K562 (cell line): ENCODE measurements around the gene SPEM1. TPM values are rescaled to one million over a fixed set of nuclear protein-coding genes. Genes with fewer than 3 reads are reported as not detected.
A peak's percentile ranks its signal among the peaks of the same experiment; 100 is the strongest.

Source experiments
- CXXC5 ChIP-seq: fragments of 250-450 bp; sonication (Bioruptor Pico); IDR thresholded peaks from 2 replicates; pipeline ENCODE4 v1.8.0; 2022; ENCODE audit warnings: inconsistent platforms, mild to moderate bottlenecking, moderate library complexity
- MAZ ChIP-seq, 2 experiments: fragments of 450-650 bp in 1 of 2; sonication (generic) in 1 of 2; formaldehyde crosslinking; IDR thresholded peaks in 1 of 2; conservative IDR thresholded peaks in 1 of 2; 2 replicates each; pipeline versions ENCODE4 v1.4.0 to v1.5.0; 2020; ENCODE audit warnings: mild to moderate bottlenecking in 1 of 2, missing genetic modification reagents in 1 of 2
- RBFOX2 ChIP-seq: fragments of 200-400 bp; formaldehyde crosslinking; IDR thresholded peaks from 2 replicates; pipeline ENCODE4 v1.6.1; 2017; ENCODE audit warnings: low read depth, mild to moderate bottlenecking, low read length, moderate library complexity
- SRSF9 ChIP-seq: fragments of 200-400 bp; formaldehyde crosslinking; IDR thresholded peaks from 2 replicates; pipeline ENCODE4 v1.6.1; 2017; ENCODE audit warnings: low read depth, low read length, borderline replicate concordance
- TAF15 ChIP-seq: fragments of 200-400 bp; formaldehyde crosslinking; IDR thresholded peaks from 2 replicates; pipeline ENCODE4 v1.6.1; 2017; ENCODE audit warnings: mild to moderate bottlenecking, low read depth, low read length, moderate library complexity
- ZNF316 ChIP-seq: fragments of 450-650 bp; IDR thresholded peaks from 2 replicates; pipeline ENCODE4 v1.6.1; 2016
- ZNF445 ChIP-seq: fragments of 250-450 bp; sonication (Bioruptor Pico); IDR thresholded peaks from 2 replicates; pipeline ENCODE4 v1.4.0; 2020; ENCODE audit warnings: low read depth, mild to moderate bottlenecking, moderate library complexity
- ZNF512 ChIP-seq: IDR thresholded peaks from 2 replicates; pipeline ENCODE4 v1.6.1; 2016; ENCODE audit warnings: missing genetic modification characterization, missing compliant biosample characterization
- polyA plus RNA-seq, 8 experiments: library from polyadenylated mRNA; depleted of rRNA in 4 of 8; stranded (reverse) in 5 of 8; unstranded in 3 of 8; fragments of >200 nt; fragmentation: Nextera tagmentation in 2 of 8; fragmentation: Illumina TruSeq in 1 of 8; extraction: Ambion mirVana in 2 of 8; extraction: Trizol in 1 of 8; gene quantifications; 2 replicates each; pipeline versions ENCODE4 v1.2.1 to v1.2.3, GENCODE V29; 2011 to 2014; ENCODE audit warnings: inconsistent platforms in 1 of 8, missing spikeins in 1 of 8
- total RNA-seq, 7 experiments: library from RNA; depleted of rRNA in 6 of 7; stranded (reverse); fragments of >200 nt in 6 of 7; fragmentation: Illumina TruSeq in 2 of 7; extraction: Trizol in 2 of 7; gene quantifications; 2 replicates each; pipeline versions ENCODE4 v1.2.1 to v1.2.3, GENCODE V29; 2011 to 2021; ENCODE audit warnings: low replicate concordance in 1 of 7
- TF ChIP-seq, protein P1 (sequence below), 2 experiments: IDR thresholded peaks; 2 replicates each; pipeline ENCODE4 v1.6.1; 2012; ENCODE audit warnings: improper control_type of control experiment in 2 of 2, low read depth in 2 of 2, low read length in 2 of 2, borderline replicate concordance in 1 of 2
- TF ChIP-seq, protein P2 (sequence below): sonication (generic); formaldehyde crosslinking; IDR thresholded peaks from 2 replicates; pipeline ENCODE4 v1.9.0; 2022; ENCODE audit warnings: mild to moderate bottlenecking, missing genetic modification reagents

The SPEM1 gene
- total and polyA plus RNA-seq, 9 of the 15 experiments (the other 6 are each of a cell fraction or from before 2014, with no cell fraction given), result not detected

GRCh38 chr17:7437950-7438614, 18.0 kb downstream of the SPEM1 start (continued):
- TF ChIP-seq ZNF512 (tag), result no peak
- TF ChIP-seq MAZ (CRISPR knock-in tag; conservative IDR thresholded peaks at IDR 0.05 in 1 of 2, IDR thresholded peaks at IDR 0.05 in 1 of 2), result peak in 1 of 2 experiments; percentile 55; a peak in 2 of 4 replicates
- TF ChIP-seq ZNF445 (CRISPR knock-in tag), result no peak
- 0 out of 2 replicates have a peak, but pooled peaks have one; percentile 25 for TF ChIP-seq CXXC5
- TF ChIP-seq, protein P1, sequence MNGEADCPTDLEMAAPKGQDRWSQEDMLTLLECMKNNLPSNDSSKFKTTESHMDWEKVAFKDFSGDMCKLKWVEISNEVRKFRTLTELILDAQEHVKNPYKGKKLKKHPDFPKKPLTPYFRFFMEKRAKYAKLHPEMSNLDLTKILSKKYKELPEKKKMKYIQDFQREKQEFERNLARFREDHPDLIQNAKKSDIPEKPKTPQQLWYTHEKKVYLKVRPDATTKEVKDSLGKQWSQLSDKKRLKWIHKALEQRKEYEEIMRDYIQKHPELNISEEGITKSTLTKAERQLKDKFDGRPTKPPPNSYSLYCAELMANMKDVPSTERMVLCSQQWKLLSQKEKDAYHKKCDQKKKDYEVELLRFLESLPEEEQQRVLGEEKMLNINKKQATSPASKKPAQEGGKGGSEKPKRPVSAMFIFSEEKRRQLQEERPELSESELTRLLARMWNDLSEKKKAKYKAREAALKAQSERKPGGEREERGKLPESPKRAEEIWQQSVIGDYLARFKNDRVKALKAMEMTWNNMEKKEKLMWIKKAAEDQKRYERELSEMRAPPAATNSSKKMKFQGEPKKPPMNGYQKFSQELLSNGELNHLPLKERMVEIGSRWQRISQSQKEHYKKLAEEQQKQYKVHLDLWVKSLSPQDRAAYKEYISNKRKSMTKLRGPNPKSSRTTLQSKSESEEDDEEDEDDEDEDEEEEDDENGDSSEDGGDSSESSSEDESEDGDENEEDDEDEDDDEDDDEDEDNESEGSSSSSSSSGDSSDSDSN (IDR thresholded peaks at IDR 0.05; ENCODE audit: borderline replicate concordance in 1 of 2, low read depth in 2 of 2, low read length in 2 of 2), result 0 out of 4 replicates have a peak, but pooled peaks of 1 of the 2 experiments have one; percentile 4
- TF ChIP-seq ZNF316, result 0 out of 2 replicates have a peak, but pooled peaks have one; percentile 0
- peak; percentile 57 for TF ChIP-seq RBFOX2
- TF ChIP-seq, protein P2, sequence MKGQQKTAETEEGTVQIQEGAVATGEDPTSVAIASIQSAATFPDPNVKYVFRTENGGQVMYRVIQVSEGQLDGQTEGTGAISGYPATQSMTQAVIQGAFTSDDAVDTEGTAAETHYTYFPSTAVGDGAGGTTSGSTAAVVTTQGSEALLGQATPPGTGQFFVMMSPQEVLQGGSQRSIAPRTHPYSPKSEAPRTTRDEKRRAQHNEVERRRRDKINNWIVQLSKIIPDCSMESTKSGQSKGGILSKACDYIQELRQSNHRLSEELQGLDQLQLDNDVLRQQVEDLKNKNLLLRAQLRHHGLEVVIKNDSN (CRISPR knock-in tag), result no peak
- TF ChIP-seq SRSF9, result no peak
- TF ChIP-seq TAF15, result no peak
